Measurements from ENCODE around the gene ANAPC2. TPM values are rescaled to one million over a fixed set of nuclear protein-coding genes. Genes with fewer than 3 reads are reported as not detected.
A peak's percentile ranks its signal among the peaks of the same experiment; 100 is the strongest.

The ANAPC2 gene
- total and polyA plus RNA-seq, 8 donors = 42.1 to 58.8 (median 44.4) TPM

GRCh38 chr9:137223078-137223970, 35.0 kb upstream of the ANAPC2 start:
- TF ChIP-seq, protein P1, sequence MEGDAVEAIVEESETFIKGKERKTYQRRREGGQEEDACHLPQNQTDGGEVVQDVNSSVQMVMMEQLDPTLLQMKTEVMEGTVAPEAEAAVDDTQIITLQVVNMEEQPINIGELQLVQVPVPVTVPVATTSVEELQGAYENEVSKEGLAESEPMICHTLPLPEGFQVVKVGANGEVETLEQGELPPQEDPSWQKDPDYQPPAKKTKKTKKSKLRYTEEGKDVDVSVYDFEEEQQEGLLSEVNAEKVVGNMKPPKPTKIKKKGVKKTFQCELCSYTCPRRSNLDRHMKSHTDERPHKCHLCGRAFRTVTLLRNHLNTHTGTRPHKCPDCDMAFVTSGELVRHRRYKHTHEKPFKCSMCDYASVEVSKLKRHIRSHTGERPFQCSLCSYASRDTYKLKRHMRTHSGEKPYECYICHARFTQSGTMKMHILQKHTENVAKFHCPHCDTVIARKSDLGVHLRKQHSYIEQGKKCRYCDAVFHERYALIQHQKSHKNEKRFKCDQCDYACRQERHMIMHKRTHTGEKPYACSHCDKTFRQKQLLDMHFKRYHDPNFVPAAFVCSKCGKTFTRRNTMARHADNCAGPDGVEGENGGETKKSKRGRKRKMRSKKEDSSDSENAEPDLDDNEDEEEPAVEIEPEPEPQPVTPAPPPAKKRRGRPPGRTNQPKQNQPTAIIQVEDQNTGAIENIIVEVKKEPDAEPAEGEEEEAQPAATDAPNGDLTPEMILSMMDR (IDR thresholded peaks at IDR 0.05) = no peak
- ATAC-seq (peak; percentile 86), DNase-seq (peak; percentile 90 to 98 (median 97))
- H3K27ac ChIP-seq = peak overlapping the region; percentile 86 to 90
- no peaks in the 10 kb centered on the region for H3K9me3 ChIP-seq
- H3K36me3 ChIP-seq = no peaks in the 10 kb centered on the region
- peaks cover 0 to 35% of the 10 kb centered on the region in 2 donors for H3K27me3 ChIP-seq
- peak overlapping the region; percentile 47 to 70 for H3K4me3 ChIP-seq
- intact Hi-C loops (cut with DNase I) = no loop called here
- peaks cover 12 to 56% of the 10 kb centered on the region in 2 donors for H3K4me1 ChIP-seq

DNA sequence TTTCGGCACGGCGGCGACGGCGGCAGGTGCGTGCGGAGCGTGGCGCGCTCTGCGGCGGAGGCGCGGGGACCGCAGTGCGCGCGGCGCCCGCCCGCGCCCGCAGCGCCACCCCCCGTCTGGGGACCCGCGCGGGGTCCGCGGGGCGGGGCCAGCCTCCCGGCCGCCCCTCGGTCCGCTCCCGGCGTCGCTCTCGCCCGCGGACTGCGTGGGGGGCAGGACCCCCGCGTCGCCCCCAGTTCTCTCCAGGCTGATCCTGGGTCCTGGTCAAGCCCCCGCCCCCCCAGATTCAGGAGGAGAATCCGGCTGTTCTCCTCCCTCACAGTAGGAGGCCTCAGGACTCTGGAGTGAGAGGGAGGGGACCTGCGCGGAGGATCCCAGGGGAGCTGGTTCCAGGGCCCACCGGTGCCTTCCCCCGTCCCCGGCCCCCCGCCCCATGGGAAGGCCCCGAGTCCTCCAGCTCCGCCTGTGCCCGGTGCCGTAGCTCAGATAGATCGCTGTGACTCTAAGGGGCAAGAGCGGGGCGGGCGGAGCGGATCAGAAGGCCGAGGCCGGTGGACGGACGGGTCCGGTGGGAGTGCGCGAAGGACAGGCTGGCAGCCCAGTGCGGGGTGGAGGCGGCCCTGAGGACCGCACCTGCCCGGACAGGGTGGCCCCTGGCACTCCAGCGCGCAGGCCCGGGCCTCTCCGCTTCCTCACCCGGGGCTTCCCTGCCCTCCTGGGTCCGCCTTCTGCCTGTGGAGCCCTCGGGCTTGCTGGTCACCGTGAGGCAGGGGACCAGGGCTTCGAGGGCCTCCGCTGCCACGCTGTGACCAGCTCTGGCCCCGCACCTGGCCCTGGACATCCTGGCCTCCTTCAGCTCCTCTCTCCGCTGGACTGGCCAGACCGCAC, 34.1 kb upstream of the ANAPC2 start, which contains the start of gene RNF208:
TSS of gene RNF208 (minus strand) at position 51 of the 888 bp plus-strand sequence. CDS start 1,028 bp downstream, outside the sequence.
- H3K4me1 ChIP-seq = peaks cover 17 to 63% of the 10 kb centered on the region in 2 donors
- intact Hi-C loops (cut with DNase I) = no loop called here
- H3K27me3 ChIP-seq = peaks cover 0 to 29% of the 10 kb centered on the region in 2 donors
- H3K9me3 ChIP-seq = no peaks in the 10 kb centered on the region
- H3K27ac ChIP-seq = peak within 1 kb of the TSS; percentile 86 to 90
- peak; percentile 2 for ATAC-seq
- H3K4me3 ChIP-seq = peak within 1 kb of the TSS; percentile 47 to 70
- no peaks in the 10 kb centered on the region for H3K36me3 ChIP-seq
- no peak for DNase-seq
- TF ChIP-seq, protein P1 (IDR thresholded peaks at IDR 0.05) = no peak

- Histone ChIP-seq H3K36me3 (peaks cover 0 to 3% of the 10 kb centered on the region in 2 donors), H3K27ac (no peak overlapping the region), H3K4me1 (peaks cover 16 to 64% of the 10 kb centered on the region in 2 donors), H3K9me3 (no peaks in the 10 kb centered on the region), H3K27me3 (peaks cover 0 to 20% of the 10 kb centered on the region in 2 donors), H3K4me3 (peak overlapping the region; percentile 11 to 31)
- DNase-seq = no peak
- TF ChIP-seq, protein P1 (IDR thresholded peaks at IDR 0.05) = no peak
- ATAC-seq = no peak
- intact Hi-C loops (cut with DNase I) = no loop called here
Measured at GRCh38 chr9:137221506-137222111, 33.2 kb upstream of the ANAPC2 start.

- intact Hi-C loops (cut with DNase I) = no loop called here
- no peaks in the 10 kb centered on the region for H3K9me3 ChIP-seq
- no peak for ATAC-seq
- H3K36me3 ChIP-seq = peaks cover 0 to 8% of the 10 kb centered on the region in 2 donors
- peak overlapping the region in 1 of 2 donors; percentile 31 for H3K4me3 ChIP-seq
- peaks cover 16 to 60% of the 10 kb centered on the region in 2 donors for H3K4me1 ChIP-seq
- no peak for DNase-seq
- H3K27me3 ChIP-seq = peaks cover 0 to 18% of the 10 kb centered on the region in 2 donors
- H3K27ac ChIP-seq = no peak overlapping the region
- TF ChIP-seq, protein P1 (IDR thresholded peaks at IDR 0.05) = no peak
Measured at GRCh38 chr9:137221095-137221505, 32.7 kb upstream of the ANAPC2 start.

Measured in left lung (tissue), 10 donors.